ENCODE data around the gene SGK1.

- TF ChIP-seq, protein P1, sequence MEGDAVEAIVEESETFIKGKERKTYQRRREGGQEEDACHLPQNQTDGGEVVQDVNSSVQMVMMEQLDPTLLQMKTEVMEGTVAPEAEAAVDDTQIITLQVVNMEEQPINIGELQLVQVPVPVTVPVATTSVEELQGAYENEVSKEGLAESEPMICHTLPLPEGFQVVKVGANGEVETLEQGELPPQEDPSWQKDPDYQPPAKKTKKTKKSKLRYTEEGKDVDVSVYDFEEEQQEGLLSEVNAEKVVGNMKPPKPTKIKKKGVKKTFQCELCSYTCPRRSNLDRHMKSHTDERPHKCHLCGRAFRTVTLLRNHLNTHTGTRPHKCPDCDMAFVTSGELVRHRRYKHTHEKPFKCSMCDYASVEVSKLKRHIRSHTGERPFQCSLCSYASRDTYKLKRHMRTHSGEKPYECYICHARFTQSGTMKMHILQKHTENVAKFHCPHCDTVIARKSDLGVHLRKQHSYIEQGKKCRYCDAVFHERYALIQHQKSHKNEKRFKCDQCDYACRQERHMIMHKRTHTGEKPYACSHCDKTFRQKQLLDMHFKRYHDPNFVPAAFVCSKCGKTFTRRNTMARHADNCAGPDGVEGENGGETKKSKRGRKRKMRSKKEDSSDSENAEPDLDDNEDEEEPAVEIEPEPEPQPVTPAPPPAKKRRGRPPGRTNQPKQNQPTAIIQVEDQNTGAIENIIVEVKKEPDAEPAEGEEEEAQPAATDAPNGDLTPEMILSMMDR (IDR thresholded peaks at IDR 0.05 in 8 of 11, conservative IDR thresholded peaks at IDR 0.05 in 3 of 11): no peak
- TF ChIP-seq POLR2A (IDR thresholded peaks at IDR 0.05): no peak
Measured at GRCh38 chr6:134293659-134294161, 24.2 kb downstream of the SGK1 start.
